GM18873 (cell line): Measurements from ENCODE around the gene FNDC1.

ENCODE experiments used
- ATAC-seq: cut with Tn5 transposase; IDR thresholded peaks from one replicate; pipeline ENCODE4 v1.9.1; 2021; ENCODE audit warnings: mild to moderate bottlenecking, moderate library complexity, moderate number of reproducible peaks; ENCODE audit not compliant: unreplicated experiment, low FRiP score

The FNDC1 gene

DNA sequence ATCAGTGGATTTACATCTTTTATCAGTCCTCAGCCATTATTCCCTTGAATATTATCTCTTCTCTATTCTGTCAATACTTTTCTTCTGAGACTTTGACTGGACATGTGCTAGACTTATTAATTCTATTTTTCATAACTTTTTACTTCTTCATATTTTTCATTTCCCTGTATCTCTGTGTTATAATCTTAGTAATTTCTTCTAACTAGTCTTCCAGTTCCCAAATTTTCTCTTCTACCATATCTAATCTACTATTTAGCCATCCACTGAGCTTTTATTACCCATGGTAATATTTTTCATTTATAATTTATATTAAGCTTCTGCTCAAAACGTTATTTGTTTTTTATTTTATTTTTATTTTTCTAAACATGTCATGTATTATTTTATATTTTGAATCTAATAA, 13.1 kb upstream of the FNDC1 start:
- ATAC-seq = no peak

DNA sequence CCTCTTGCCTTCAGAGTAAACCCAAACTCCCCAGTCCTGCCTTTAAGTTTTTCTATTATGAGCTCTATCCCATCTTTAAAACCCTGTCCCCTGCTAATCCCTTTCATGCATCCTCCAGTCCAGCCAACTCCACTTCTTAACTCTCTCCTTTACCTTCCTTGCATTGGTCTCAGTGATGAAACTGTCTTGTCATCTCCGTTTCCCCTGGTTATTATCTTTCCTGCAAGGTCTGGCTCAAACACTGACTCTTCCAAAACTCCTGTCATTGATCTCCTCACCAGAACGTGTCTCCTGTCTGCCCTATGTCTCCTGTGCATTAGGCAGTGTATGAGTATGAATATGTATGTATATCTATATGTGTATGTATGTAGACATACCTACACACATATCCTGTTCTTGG, 11.8 kb upstream of the FNDC1 start:
- ATAC-seq = no peak

DNA sequence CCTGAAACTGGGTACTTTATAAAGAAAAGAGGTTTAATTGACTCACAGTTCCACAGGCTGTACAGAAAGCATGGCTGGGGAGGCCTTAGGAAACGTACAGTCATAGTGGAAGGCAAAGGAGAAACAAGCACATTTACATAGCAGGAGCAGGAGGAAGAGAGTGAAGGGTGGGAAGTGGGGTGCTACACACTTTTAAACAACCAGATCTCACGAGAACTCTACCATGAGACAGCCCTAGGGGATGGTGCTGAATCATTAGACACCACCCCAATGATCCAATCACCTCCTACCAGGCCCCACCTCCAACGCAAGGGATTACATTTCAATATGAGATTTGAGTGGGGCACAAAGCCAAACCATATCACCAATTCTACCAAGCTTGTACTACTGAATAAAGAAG, 7.4 kb upstream of the FNDC1 start:
- no peak for ATAC-seq

DNA sequence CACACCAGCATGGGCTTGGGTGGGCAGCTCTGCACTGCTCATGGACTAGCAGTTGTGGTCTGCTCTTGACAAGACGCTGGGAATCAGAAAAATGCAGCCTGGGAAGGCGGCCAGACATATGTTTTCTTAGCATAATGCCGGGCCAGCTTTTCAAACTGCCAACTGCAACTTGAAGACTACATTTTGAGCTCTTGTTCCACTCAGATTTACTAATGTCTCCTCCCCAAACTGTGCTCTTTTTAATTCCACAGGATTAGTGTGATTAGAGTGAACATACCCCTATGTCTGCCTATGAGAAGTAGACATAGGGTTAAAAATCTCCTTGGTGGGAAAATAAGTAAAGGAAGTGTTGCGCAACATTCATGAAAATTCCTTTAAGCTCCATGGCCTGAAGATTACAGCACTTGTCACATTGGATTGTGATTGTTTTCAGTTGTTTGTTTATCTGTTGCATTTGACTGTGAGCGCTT, 5.3 kb upstream of the FNDC1 start:
- no peak for ATAC-seq

DNA sequence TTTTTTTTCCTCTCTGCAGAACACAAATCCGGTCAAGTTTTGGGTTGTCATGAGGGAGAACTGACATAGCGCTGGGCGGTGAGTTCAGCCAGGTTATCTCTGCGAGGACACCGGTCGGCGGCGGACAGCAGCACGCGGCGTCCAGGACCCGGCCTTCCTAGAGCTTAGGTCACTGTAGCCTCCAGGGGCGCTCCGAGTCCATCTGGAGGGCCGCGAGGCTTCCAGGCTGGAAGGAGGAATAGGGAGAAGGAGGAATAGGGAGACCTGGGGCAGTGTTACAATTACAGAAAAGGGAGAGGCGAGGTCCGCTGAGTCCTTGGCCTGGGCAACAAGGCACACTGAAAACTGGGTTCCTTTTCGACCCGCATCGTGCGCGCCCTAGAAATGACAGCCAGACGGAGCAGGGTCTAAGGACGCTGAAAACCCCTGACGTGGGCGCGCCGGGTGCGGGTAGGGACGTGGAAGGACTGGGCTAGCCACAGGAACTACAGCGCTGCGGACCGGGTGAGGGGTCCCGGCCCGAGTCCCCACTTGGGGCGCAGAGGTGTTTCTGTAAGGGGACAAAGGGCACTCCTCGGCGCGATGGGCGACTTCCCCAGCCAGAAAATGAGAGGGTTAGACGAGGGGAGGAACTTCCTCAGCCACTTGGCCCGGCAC, 536 bp upstream of the FNDC1 start:
- no peak for ATAC-seq

DNA sequence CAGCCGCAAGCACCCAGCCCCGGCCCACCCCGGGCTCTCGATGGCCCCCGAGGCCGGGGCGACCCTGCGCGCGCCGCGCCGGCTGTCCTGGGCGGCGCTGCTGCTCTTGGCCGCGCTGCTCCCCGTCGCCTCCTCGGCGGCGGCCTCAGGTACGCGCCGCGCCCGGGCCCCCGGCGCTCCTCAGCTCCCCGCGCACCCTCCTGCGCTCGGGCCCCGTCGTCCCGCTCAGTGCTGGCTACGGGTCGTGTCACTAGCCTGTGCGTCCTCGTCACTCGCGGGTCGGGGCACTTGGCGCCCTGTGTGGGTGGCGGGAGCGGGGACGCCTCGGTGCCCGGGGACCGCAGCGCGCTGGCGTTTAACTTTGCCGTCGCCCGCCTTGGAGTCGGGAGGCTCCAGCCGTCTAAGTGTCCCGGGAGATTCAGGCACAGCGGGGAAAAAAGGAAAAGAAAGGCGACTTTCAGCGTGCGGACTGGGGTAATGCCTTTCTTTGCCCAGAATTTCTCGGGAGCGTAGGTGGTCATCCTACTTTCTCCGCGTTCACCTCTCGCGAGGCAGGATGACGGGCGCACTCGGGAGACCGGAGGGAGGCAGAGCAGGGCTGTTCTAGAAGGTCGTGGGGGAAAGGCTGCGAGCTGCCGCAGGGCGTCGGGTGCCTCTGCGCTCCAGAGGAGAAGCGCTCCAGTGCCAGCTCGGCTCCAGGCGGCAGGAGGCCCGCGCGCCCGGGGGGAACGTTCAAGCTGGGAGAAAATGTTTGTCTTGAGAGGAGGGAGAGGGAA, 545 bp downstream of the FNDC1 start:
- ATAC-seq = no peak

DNA sequence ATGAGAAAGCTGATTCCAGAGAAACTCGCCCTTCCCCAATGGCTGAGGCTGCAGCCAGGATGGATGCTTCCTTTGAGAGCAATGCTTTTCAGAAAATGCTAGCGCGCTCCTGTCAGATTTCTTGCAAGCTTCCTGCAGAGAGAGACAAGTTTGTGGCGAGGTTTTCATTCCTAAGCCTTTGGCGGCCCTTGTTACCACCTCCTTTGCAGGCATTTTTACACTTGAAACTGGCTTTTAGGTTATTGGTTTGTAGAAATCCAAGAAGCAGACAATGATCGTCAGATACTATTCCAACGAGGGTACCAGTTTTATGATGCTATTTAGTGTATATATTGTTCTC, 1.1 kb downstream of the FNDC1 start:
- ATAC-seq = no peak

DNA sequence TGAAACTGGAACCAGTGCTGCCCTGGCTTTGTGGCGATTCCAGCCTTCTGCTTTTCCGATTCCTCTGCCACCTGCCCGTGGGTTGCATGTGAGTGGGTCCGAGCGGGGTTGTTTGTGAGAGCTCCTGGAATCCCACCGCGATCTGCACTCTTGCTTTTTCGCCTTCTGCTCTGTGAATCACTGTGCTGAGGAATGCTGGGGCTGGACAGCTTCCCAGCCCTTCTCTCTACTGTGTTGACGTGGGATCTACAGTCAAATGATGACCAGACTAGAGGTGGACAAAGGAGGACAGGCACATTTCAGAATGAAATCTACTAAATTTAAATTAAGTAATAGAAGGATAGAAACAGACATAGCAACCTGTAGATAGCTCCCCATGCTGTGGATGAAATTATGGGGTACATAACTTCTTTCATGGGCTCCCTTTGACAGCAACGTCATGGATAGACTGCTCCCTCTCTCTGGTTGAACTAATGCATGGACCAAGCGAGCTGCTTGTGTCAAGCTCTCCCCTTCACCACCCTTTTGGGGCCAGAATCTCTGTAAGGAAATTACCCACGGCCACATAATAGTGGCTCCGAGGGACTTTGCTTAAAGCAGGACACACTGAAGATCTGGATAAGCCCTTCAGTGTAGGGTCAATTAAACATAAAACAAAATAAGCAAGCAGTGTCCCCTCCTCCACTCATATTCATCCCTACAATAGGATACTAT, 2.0 kb downstream of the FNDC1 start:
- no peak for ATAC-seq

DNA sequence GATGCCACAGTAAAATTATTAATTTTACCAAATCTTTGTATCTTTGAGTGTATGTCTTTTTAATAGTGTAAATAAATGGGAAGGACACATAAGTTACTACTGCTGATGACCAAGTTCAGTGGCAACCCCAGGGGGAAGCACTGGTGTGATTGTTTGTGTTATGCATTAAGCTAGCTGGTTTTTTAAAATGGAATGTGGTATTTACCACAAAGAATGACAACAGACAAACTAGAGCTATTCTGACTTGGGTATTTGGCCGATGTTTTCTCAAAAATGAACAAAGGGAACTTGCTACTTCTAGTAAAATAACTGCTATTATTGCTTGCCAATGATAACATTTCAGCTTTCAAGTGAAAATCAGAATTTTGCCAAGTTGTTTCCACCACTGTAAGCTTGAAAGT, 2.9 kb downstream of the FNDC1 start:
- no peak for ATAC-seq

DNA sequence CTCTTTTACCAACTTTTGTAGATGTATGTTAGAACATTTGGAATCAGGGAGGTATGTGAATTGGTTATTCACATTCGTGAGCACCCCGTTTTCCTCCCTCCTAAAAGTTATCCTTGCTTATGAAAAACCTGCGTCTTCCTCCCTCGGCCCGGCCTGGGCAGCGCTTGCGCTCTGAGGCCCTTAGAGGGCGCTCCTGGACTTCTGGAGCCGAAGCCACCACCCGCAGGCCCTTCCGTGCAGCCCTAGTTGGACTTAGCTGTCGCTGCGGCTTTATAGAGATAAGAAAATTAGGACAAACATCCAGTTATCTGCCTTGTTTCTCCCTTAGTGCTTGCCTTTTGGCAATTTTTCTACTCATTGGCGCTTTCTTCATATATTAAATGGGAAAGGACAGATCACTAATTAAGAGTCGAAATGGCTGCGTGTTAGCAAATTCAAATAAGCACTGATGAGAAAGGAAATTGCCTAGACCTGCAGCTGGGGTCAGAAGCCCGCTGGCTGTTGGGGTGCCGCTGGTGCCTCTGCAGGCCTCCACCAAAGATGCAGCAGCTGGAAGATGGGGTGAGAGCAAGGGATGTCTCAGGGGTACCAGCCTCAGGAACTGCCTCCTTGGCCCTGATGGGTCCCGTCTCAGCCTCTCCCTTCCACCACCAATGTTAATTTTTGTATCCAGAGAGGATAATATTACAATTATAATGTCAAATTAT, 5.2 kb downstream of the FNDC1 start:
- no peak for ATAC-seq

DNA sequence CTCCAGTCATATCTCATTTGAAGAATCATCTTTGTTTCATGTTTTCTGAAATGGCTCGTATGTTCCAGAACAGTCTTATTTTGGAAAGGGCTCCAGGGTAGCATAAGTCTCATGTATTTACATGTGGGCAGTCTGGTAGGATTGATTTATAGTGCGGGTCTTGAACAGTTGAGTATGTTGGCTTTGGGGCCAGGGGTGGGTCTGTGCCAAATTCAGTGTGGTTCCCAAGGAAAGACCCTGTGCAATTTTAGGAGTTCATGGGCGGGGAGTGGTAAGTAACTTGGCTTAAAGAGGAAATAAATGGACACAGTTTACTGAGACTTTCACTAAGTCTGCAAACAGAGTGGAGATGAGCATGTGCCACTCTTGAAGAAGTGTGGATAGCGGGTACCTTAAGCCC, 7.7 kb downstream of the FNDC1 start:
- no peak for ATAC-seq

DNA sequence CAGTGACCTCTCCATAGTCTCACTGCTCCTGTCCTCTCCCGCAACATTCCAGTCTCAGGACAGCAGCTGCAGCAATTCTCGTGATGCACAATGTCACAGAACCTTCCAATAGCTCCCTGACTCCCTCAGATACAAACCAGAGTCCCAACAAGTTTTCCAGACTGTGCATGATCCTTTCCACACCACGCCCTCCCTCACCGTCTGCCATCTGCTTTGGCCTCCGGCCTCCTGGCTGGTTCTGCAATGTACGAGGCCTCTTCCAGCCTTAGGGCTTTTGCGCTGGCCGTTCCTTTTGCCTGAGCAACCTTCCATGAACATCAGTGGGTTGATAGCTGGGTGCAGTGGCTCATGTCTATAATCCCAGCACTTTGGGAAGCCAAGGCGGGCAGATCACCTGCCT, 9.6 kb downstream of the FNDC1 start:
- ATAC-seq = no peak

DNA sequence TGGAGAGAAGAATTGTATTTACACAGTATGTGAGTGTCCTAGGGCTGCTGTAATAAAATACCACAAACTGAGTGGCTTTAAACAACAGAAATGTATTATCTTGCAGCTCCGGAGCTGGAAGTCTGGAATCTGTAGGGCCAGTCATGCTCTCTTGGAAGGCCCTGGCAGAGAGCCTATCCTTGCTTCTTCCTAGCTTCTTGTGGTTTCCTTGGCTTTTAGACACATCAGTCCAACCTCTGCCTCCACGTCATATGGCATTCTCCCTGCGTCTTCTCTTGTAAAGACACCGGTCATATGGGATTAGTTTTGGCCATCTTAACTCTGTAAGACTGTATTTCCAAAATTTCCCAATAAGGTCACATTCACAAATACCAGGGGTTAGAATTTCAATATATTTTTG, 10.8 kb downstream of the FNDC1 start:
- ATAC-seq = no peak

DNA sequence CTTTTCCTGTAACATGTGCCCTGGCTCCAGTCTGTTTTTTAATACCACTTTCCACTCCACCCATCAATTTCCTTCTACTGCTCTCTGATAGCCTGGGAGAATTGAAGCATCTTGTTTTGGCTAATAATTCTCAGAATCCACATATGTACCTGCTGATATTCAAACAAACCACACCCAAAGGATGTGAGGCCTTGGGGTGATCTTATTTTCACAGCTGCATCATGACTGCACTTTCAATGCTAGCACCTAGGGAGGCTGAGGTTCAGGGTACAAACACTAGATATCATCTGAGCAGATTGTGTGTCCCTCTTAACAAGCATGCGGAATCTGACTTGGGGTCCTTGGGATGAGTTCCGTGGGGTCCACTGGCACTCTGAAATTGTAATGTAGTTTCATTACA, 12.7 kb downstream of the FNDC1 start:
- no peak for ATAC-seq

DNA sequence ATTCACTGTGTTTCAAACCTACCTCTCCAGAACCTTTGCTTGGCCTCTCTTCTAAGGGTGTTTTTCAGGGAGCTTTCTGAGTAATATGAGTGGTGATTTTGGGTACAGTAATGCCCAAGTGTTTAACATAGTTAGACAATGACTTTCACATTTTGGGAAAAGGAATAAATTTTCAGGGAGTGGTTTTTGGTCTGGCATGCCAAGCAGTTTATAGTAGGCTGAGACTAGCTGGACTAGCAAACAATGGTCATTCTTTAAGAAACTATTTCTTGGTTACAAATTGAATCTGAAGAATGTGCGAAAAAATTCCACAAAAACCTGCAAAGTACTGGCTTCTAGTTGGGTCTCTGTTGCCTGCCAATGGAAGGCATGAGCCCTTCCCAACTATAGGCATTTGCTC, 15.4 kb downstream of the FNDC1 start:
- ATAC-seq = no peak

DNA sequence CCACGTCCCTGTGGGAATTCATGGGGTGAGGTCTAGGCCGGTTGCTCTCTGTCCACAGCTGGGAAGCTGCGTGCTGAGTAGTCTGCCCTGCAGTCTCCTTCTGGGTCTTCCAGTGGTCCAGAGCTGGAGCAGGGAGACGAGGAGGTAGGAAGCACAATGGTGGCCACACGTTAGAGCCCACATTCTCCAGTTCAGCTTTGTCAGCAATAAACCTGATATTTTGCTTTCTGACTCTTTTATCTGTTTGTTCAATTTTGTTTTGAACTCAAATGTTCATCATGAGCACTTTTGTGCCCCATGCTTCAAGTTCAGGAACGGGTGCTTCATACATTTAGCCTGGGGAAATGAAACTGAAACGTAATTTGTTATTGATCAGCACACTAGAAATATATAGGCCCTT, 21.3 kb downstream of the FNDC1 start:
- ATAC-seq = no peak

DNA sequence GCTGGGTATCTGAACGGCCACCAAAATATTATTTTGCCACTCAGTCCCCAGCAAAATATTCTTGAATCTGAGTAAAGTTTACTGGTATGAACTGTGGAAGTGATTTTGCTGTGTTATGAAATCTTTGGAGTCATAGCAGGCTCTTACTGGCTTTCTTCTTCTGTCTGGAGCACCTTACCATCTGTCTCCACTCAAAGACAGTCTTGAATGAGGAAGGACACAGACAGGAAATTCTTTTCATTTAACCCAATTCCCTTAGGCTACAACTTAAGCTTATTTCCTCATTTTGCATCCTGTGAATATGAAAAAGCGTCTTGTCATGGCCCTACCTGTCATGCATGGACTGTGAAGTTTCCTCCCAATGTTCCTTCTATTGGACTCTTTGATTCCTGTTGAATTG, 24.7 kb downstream of the FNDC1 start:
- ATAC-seq = no peak

DNA sequence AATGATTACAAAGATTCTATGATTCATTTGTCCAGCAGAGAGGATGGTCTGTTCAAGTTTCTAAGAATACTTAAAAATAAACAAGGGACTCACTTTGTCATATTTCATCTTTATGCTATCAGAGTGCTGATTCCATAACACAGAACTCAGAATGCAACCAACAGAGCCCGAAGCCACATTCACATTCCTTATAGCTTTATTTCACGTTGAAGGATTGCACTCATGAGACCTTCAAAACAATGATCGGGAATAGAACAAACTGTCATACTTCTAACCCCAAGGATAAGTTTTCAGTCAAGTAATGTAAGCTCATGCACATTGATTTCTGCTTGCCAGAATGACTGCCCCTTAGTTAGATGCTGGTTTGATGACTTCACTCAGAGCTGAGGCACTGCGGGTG, 25.2 kb downstream of the FNDC1 start:
- ATAC-seq = no peak

DNA sequence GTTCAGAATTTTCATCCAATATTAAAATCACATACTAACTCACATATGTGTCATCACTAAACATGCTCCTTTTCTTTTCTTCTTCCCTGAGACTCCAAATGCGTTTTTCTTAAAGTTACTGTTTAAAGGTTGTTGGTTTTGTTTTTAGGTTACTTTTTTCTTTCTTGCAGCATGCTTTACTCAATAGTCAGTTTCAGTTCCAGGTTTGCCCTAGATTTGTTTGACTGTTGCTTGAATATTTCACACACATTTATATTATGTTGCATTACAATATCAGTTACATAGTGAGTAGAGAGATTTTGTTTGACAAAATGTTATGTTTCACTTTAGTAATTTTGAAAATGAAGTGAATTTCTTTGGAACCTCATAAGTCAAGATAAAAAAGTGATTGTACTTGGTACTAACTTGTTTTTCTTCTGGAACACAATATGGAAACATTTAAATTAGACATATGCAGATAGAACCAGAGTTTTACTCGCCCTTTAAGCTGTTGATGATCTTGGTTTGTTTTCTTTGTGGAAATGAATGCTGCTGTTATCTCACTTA, 27.3 kb downstream of the FNDC1 start:
- ATAC-seq = no peak

DNA sequence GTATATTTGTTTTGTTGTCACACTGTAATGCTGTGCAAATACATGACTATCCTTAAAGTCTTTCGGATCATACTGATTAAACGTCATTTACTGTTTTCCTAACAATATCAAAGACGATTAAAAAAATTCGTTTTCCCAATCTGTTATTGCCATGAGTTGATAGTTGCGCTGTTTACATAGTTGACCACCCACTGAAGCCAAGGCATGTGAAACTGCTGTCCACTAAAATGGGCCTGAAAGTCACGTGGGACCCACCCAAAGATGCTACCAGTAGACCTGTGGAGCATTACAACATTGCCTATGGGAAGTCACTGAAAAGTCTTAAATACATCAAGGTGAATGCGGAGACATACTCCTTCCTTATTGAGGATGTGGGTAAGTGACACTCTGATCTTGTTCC, 28.1 kb downstream of the FNDC1 start:
- no peak for ATAC-seq

DNA sequence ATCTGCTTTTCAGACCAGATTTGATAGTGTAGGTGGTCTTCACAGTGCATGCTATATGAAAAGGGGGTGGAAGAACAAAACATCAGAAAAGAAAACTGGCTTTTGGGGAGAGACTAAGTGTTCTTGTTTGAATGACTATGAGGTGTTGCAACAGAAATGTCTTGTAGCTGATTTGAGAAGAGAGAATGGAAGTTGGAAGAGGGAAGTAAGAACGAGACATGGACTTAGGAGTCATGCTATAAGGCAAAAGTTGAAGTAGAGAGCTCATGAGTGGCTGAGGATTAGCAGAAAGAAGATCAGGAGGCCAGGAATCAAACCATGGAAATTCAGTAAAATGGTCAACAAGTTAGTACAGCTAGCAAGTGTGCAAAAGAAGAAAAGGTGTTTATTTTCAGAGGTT, 32.1 kb downstream of the FNDC1 start:
- ATAC-seq = no peak
